ENCODE data around the gene CLCN7. TPM values are rescaled to one million over a fixed set of nuclear protein-coding genes. Genes with fewer than 3 reads are reported as not detected.

The CLCN7 gene
- total and polyA plus RNA-seq, 2 of the 13 experiments (the other 11 are each of a cell fraction or from before 2014, with no cell fraction given): 24.6 to 25.1 TPM

- TF ChIP-seq CBFB (CRISPR knock-in tag; IDR thresholded peaks at IDR 0.05) (no peak; the same call in 1 of the 2 replicates), MBNL3 (CRISPR knock-in tag; conservative IDR thresholded peaks at IDR 0.05) (no peak), MAFK (conservative IDR thresholded peaks at IDR 0.05 in 1 of 2, IDR thresholded peaks at IDR 0.05 in 1 of 2; ENCODE audit: low read length in 2 of 2) (no peak), FOXJ3 (CRISPR knock-in tag; IDR thresholded peaks at IDR 0.05; ENCODE audit: borderline replicate concordance) (no peak), ZNF101 (CRISPR knock-in tag; IDR thresholded peaks at IDR 0.05; ENCODE audit: borderline replicate concordance, low read depth) (no peak), NR2F6 (IDR thresholded peaks at IDR 0.05) (peak; percentile 78), NR2F6 (CRISPR knock-in tag; IDR thresholded peaks at IDR 0.05) (peak; percentile 74), HMGXB3 (CRISPR knock-in tag; IDR thresholded peaks at IDR 0.05; ENCODE audit: borderline replicate concordance) (no peak; the same call in 1 of the 2 replicates), FOXO4 (CRISPR knock-in tag; conservative IDR thresholded peaks at IDR 0.05) (no peak), IKZF1 (IDR thresholded peaks at IDR 0.05) (no peak), CENPX (CRISPR knock-in tag; IDR thresholded peaks at IDR 0.05) (no peak), RXRB (CRISPR knock-in tag; IDR thresholded peaks at IDR 0.05; ENCODE audit: borderline replicate concordance) (0 out of 2 replicates have a peak, but pooled peaks have one; percentile 36), NFKBIZ (CRISPR knock-in tag; IDR thresholded peaks at IDR 0.05) (no peak), DR1 (CRISPR knock-in tag; IDR thresholded peaks at IDR 0.05) (no peak), ZNF362 (CRISPR knock-in tag; IDR thresholded peaks at IDR 0.05; ENCODE audit: borderline replicate concordance) (no peak), THRA (CRISPR knock-in tag; IDR thresholded peaks at IDR 0.05; ENCODE audit: borderline replicate concordance) (no peak; the same call in 1 of the 2 replicates), IRF2 (CRISPR knock-in tag; IDR thresholded peaks at IDR 0.05) (no peak), NFIC (IDR thresholded peaks at IDR 0.05; ENCODE audit: low read length) (no peak), ZNF768 (CRISPR knock-in tag; IDR thresholded peaks at IDR 0.05) (no peak), KDM4B (CRISPR knock-in tag; IDR thresholded peaks at IDR 0.05) (no peak), REPIN1 (CRISPR knock-in tag; IDR thresholded peaks at IDR 0.05; ENCODE audit: borderline replicate concordance, low read depth) (no peak), KAT7 (CRISPR knock-in tag; IDR thresholded peaks at IDR 0.05; ENCODE audit: borderline replicate concordance) (peak; percentile 61; the same call in 1 of the 2 replicates), TEAD3 (CRISPR knock-in tag; optimal IDR thresholded peaks at IDR 0.05; ENCODE audit: borderline replicate concordance) (no peak)
Measured at GRCh38 chr16:1492923-1493745, 18.3 kb upstream of the CLCN7 start, which contains the start of gene TELO2 (continued).
